ENCODE results near the gene ICAM5.
"Not testable (repeated sequence)": the region's sequence is repeated elsewhere in the genome, so short reads cannot be mapped to it uniquely, and the experiment has no call there.

The ICAM5 gene, protein sequence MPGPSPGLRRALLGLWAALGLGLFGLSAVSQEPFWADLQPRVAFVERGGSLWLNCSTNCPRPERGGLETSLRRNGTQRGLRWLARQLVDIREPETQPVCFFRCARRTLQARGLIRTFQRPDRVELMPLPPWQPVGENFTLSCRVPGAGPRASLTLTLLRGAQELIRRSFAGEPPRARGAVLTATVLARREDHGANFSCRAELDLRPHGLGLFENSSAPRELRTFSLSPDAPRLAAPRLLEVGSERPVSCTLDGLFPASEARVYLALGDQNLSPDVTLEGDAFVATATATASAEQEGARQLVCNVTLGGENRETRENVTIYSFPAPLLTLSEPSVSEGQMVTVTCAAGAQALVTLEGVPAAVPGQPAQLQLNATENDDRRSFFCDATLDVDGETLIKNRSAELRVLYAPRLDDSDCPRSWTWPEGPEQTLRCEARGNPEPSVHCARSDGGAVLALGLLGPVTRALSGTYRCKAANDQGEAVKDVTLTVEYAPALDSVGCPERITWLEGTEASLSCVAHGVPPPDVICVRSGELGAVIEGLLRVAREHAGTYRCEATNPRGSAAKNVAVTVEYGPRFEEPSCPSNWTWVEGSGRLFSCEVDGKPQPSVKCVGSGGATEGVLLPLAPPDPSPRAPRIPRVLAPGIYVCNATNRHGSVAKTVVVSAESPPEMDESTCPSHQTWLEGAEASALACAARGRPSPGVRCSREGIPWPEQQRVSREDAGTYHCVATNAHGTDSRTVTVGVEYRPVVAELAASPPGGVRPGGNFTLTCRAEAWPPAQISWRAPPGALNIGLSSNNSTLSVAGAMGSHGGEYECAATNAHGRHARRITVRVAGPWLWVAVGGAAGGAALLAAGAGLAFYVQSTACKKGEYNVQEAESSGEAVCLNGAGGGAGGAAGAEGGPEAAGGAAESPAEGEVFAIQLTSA

GRCh38 chr19:10289836-10290356 lies at the start of gene ICAM5:
Gene ICAM5 (plus strand): TSS chr19:10289952. CDS start chr19:10290044, 92 bp downstream.
- DNase-seq, result no peak

- DNase-seq, result not testable (repeated sequence)
These were observed 47.8 kb upstream of the ICAM5 start for GRCh38 chr19:10241826-10242449.

DNA sequence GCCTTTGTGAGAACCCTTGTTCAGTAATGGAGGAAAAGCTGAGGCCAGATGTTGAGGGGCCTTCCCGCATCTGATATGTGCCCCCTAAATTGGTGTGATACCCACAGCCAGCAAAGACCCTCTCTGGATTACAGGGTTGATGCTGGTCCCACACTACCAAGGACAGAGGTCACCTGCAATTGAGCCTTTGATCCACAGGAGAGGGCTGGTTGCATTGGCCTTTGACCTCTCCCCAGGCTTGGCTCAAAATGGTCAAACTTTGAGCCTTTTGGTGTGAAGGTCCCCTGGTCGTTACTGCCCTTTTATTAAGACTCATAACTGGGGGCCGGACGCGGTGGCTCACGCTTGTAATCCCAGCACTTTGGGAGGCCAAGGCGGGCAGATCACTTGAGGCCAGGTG lies 46.1 kb upstream of the ICAM5 start:
- no peak for DNase-seq

DNA sequence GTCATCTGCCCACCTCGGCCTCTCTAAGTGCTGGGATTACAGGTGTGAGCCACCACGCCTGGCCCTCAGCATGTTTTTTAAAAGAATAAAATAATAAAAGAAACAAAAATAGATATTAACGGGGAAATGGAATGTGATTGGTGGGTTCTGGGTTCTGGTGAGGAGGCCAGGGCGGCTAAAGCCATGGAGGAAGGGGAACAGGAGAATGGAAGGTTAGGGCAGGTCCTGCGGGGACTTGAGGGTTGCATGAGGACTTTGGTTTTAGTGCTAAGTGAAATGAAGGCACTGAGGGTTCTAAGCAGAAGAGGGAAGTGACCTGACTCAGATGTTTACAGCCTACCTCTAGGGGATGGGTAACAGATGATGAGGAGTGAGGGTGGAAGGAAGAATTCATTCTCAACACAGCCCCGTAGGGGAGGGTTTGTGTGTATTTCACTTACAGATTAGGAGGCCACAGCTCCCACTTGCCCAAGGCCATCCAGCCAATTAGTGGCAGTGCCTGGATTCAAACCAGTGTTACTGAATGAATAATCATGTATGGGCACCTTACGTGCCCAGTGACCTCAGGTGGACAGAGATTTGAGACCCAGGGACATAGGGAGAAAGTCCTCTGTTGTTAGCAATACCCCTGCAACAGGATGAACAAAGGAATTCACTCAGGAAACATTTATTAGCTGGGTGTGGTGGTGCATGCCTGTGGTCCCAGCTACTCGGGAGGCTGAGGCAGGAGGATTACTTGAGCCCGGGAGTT lies 44.4 kb upstream of the ICAM5 start:
- DNase-seq, result no peak

- no peak for DNase-seq
These were observed 43.2 kb upstream of the ICAM5 start for GRCh38 chr19:10246511-10246910.

- DNase-seq, result peak; percentile 93
These were observed 37.7 kb upstream of the ICAM5 start, which contains the start of gene MRPL4 for GRCh38 chr19:10251792-10252694. Gene MRPL4 (plus strand): TSS chr19:10252214. CDS start chr19:10252254, 40 bp downstream.

- no peak for DNase-seq
These were observed 37.0 kb upstream of the ICAM5 start for GRCh38 chr19:10252707-10253106.

- no peak for DNase-seq
These were observed 35.5 kb upstream of the ICAM5 start for GRCh38 chr19:10254244-10254643.

DNA sequence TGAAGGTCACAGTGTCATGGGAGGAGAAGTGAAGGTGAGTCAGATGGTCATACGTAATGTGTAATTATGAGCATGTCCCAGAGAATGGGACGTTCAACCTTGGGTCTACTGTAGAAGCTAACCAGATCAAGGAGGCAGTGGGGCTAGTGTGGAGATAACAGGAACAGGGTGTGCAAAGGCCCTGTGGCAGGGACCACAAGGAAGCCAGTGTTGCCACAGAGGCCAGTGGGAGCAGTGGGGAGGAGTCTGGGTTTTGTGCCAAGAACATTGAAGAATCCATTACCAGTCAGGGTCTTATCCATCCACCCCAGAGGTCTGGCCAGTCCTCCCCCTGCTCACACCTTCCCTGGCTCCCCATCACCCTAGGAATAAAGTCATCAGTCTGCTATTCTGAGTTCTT lies 34.4 kb upstream of the ICAM5 start:
- no peak for DNase-seq

DNA sequence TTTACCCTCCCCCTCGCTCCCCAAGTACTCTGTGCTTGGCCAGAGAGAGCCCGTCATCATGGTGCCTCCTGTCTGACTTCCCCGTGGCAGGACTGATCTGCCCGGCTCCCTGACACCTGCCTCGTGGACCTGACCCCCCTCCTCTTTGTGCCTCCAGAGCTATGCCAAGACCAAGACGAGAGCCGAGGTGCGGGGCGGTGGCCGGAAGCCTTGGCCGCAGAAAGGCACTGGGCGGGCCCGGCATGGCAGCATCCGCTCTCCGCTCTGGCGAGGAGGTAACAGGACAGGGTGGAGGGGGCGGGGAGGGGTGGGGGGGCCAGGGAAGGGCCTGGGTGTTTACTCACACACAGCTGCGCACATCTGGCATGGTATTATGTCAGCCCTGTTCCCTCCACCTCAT lies 33.2 kb upstream of the ICAM5 start:
- DNase-seq, result no peak

DNA sequence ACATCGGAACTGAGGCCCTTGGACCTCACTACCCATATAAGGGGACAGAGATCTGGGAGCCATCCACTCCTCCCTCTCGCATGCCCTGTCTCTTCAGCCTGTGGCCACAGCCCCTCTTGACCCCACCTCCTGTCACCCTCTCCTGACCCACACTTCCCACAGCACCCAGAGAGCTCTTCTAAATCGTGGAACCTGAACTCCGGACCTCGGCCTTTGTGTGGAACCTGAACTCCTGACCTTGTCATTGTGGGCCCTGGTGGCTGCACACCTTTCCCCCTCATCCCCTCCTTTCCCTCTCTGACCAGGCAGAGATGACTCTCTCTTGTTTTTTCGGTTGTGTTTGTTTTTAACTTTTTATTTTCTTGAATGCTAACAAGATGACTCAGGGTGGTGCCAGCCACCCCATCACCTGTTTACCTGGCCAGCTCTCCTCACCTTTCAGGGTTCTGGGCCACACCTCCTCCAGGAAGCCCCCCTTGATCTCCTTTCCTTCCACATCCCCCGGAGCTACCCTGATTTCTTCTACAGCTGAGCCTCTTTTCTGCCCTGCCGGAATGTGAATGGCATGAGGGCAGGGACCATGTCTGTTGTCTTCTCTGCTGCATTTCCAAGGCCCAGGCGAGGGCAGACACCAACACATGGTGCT lies 32.7 kb upstream of the ICAM5 start:
- DNase-seq, result no peak

GRCh38 chr19:10258080-10258710 lies 31.6 kb upstream of the ICAM5 start:
- DNase-seq, result no peak

DNA sequence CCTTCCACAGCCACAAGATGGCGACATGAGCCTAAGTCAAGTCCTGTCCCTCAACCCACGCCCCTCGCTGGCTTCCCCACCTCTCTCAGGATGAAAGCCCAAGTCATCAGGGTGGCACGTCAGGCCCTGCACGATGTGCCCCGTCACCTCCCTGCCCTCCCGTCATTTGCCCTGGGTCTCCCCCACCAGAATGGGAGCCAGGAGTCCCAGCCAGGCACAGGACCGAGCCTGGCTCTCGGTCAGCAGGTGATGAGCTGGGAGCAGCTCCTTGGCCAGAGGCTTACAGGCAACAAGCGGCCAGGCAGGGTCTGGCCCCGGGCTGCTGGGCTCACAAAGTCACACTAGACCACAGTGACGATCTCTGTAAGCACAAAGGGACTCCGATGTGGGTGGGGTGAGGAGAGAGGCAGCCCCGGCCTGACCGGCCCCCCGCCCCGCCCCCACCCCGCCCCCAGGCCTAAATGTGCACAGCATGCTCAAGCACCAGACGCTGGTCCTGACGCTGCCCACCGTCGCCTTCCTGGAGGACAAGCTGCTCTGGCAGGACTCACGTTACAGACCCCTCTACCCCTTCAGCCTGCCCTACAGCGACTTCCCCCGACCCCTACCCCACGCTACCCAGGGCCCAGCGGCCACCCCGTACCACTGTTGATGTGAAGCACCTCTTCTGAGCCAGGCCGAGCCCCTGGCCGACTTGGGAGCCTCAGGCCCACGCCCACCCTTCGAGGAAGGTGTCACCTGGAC lies 30.4 kb upstream of the ICAM5 start:
- peak; percentile 86 for DNase-seq

DNA sequence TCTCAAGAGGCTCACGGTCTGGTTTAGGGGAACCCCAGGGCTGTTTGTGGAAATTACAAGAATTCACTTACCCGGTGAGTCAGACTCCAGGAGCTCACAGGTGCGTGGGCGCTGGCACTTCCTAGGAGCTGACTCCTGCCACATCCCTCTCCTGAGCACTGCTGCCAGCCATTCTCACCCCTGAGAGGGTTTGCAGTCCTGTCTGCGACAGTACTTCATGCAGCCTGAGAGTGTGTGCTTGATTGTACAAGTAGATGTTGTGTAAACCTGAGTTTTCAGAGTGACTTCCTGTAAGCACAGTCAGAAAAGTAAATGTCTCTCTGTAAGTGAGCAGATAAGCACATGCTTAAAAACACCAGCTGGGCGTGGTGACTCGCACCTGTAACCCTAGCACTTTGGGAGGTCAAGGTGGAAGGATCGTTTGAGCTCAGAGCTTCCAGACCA lies 29.6 kb upstream of the ICAM5 start:
- DNase-seq, result peak; percentile 60

GRCh38 chr19:10262771-10263170 lies 27.0 kb upstream of the ICAM5 start:
- DNase-seq, result no peak

- DNase-seq, result no peak
These were observed 23.0 kb upstream of the ICAM5 start for GRCh38 chr19:10266706-10267105.

- DNase-seq, result no peak
These were observed 21.7 kb upstream of the ICAM5 start for GRCh38 chr19:10268071-10268470.

DNA sequence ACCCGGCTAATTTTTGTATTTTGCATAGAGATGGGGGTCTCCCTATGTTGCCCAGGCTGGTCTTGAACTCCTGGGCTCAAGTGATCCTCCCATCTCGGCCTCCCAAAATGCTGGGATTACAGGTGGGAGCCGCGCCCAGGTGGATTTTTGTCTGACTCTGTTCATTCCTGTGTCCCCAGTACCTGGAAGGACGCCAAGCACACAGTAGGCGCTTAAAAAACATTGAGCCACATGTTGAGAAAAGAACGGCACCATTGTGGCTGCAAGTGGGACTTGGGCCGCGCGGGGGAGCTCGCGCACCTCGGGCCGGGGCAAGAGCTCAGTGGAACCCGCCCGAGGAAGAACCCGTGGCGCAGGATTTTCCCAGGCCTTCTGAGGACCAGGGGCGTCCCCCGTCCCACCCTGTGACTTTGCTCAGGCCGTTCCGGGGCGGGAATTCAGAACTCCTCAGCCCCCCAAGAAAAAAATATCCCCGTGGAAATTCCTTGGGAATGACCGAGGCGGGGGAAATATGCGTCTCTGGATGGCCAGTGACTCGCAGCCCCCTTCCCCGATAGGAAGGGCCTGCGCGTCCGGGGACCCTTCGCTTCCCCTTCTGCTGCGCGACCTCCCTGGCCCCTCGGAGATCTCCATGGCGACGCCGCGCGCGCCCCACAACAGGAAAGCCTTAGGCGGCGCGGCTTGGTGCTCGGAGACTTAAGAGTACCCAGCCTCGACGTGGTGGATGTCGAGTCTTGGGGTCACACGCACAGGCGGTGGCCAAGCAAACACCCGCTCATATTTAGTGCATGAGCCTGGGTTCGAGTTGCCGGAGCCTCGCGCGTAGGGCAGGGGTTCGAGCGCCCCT lies 20.2 kb upstream of the ICAM5 start:
- DNase-seq, result peak; percentile 96
